NCI-H1048 (cell line): ENCODE results near the gene STIM1.

Experiments used
- DNase-seq: peaks from one replicate; lab custom pipeline; 2025; lab: John Stamatoyannopoulos, UW

STIM1 gene

DNA sequence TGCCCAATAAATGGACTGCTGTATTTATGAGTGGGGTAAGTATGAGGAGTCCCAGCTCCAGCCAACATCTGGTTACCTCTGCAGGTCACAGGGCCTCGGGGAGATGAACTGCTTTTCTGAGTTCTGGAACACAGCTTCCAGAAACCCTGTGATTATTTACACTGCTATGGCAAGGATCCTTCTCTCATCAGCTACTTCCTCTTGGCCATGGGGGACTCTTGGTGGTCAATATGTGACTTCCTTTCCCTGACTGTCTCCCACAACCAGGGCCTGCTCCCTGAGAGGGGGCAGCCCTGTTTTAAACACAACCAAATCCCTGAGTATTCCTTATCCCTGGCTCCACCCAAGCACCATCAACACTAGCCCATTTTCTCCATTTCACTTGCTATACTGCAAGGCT lies 24.7 kb upstream of the STIM1 start:
- no peak for DNase-seq

DNA sequence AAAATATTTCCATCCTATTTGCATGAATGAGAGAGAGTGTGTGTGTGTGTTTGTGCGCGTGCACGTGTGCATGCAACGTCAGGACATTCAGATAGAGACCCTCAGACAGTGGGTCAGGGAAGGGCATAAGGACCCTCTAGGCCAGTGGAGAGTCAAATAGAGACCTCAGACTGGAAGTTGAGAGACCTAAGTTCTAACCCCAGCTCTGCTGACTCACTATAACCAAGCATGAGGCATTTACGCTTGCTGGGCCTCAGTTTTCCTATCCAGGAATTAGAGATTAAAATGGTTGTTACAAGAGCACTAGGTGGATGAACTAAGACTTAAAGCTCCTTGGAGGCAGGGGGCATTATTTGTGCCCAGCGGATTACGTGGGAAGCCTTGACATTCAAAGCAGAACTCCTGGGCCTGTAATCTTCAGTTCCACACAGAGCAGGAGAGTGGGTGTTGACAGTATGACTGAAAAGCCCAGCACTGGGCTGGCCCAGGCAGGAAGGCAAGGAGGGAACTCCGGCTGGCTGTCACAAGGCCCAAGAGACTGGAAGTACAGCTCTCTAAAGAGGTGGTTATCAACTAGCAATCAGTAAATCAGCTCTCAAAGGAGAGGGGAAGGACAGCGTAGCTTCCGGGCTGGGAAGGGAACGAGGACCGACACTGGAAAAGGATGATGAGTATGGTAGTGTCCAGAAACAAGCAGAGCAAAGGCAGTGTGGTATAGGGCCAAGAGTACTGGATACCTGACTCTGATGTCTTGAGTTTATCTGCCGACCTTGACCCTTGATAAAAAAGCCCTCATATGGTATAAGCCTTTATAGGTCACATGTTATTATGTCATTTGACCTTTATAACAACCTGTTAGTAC lies 23.9 kb upstream of the STIM1 start:
- no peak for DNase-seq

DNA sequence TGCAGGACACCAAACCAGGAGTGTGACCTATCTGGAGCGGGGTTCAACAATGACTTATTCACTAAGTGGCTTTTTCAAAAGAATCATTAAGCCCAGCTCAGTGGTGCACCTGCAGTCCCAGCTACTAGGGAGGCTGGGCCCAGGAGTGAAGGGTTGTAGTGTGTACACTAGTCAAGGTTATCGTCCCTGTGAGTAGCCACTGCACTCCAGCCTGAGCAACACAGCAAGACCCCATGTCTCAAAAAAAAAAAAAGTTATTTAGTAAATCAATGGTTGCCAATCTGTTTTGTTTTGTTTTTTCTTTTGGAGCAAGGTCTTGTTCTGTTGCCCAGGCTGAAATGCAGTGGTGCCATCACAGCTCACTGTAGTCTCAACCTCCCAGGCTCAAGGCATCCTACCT lies 22.6 kb upstream of the STIM1 start:
- DNase-seq, result no peak

DNA sequence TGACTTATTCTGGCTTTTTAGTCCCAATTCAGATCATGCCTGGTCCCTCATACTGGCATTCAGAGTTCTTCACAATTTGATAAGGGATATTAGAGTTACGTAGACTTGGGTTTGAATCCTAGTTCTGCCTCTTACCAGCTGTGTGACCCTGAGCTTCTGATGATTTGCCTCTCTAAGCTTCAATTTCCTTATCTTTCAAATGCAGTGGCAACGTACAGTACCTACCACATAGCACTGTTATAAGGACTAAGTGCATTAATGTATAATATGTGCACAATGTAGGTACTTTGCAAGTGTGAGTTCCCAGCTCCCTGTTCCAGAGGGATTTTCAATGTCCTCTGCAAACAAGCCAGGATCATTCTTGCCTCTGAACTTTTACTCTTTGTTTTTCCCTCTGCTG lies 22.0 kb upstream of the STIM1 start:
- DNase-seq, result no peak

DNA sequence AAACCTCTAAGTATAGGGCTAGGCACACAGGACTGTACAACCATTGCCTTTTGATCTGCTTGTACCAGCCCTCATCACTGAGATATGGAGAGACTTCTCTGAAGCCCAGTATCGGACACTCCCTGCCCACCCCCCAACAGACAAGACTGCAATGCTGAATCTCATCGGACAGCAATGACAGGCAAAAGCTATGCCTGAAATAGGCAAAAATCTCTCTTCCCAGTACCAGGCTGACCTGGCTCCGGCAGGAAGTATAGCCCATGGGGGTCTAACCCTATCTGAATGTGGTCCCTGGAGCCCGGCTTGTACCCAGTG lies 21.2 kb upstream of the STIM1 start:
- DNase-seq, result no peak

DNA sequence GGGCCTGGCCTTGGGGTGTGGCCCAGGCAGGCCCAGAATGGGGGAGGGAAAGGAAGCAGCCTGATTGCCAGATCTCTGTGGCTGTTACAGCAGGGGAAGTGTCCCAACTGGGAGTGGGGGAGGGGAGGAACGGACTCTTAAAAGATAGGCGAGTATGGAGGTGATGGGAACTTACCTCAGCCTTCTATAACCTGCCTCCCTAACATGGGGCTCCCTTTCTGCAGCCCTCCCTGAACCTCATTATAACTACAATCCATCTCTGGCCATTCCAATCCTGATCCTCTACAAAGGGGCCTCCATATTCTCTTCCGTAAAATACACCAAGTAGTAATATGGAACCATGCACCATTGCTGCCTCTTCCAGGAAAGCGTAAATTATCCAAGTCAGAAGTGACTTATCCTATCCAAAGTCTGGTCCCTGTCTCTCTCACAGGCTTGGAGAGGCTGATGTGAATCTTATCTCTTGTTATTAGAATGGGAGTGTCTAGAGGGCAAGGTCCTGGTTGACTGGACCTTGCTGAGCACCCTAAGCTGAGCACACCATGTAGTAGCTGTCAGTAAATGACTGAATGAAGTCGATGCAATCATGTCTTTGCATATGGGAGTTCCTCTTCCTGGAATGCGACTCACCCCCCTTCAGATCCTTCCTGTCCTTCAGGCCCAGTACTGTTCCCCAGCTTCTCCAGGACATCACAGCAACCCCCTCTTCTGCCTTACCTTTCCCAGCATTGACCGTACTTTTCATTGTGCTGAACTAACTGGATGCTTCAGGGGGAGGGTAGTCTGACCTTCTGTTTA lies 20.6 kb upstream of the STIM1 start:
- no peak for DNase-seq

DNA sequence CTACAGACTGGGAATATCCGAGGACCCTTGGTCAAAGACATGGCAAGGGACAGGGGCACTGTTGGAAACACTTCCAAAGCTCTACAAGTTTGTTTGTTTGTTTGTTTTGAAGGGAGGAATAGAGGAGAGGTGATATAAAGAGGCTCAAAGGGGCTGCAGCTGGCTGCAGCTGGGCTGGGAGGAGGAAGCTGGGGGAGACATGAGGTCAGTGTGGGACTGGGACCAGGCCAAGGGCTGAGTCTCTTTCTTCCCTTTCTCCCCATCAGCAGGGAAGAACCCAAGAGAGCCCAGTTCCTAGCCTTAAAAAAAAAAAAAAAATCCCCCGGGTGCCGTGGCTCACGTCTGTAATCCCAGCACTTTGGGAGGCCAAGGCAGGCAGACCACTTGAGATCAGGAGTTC lies 19.7 kb upstream of the STIM1 start:
- no peak for DNase-seq

DNA sequence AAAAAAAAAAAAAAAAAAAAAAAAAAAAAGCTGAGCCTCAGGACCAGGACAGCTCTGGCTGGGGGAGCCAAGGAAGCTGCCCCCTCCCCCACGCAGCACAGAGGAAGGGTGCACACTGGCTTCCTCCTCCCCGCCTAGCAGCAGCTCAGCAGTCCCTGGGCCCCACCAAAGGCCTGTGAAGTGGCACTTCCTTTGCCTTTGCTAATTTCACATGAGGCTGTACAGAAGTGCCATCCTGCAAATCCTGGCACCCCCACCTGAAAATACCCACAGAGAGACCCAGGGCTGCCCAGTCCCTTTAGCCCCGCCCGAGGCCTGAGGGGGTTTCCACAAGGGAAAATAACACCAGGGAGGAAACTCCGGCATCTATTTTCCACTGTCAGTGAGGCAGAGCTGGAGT lies 18.6 kb upstream of the STIM1 start:
- no peak for DNase-seq

DNA sequence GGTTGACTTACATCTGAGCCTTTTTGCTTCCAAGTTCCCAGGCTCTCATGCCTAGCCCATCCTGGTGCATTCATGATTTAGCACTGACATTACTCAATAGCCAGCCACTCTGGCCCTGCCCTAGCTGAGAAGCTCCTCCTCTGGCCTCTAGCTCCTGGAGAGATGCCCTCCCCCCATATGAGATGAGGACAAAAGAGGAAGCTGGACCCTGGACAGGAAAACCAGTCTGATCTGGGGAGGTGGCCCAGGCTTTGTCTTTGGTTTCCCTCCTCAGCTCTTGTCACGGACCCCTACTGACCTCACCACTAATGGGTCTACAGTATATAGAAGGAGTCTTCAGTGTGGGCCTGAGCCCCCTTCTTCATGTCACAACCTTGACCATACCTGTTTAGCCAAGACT lies 17.7 kb upstream of the STIM1 start:
- no peak for DNase-seq

DNA sequence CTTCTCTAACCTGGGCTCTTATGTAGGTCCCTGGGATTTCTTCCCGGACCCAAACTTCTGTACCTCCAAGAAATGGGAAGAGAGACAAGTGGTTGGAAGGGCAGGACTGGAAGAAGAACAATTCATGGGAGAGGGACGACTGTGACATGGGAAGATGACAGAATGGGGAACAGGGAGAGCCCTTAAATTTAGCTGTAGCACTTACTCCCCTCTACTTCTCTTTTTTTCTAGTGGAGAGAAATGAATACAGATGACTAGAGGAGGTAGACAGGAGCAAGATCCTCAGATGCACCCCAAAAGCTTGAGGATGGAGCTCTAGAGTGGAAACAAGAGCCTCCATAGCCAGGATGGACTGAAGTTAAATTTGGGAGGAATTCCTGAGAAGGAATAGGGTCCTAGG lies 17.0 kb upstream of the STIM1 start:
- DNase-seq, result no peak

DNA sequence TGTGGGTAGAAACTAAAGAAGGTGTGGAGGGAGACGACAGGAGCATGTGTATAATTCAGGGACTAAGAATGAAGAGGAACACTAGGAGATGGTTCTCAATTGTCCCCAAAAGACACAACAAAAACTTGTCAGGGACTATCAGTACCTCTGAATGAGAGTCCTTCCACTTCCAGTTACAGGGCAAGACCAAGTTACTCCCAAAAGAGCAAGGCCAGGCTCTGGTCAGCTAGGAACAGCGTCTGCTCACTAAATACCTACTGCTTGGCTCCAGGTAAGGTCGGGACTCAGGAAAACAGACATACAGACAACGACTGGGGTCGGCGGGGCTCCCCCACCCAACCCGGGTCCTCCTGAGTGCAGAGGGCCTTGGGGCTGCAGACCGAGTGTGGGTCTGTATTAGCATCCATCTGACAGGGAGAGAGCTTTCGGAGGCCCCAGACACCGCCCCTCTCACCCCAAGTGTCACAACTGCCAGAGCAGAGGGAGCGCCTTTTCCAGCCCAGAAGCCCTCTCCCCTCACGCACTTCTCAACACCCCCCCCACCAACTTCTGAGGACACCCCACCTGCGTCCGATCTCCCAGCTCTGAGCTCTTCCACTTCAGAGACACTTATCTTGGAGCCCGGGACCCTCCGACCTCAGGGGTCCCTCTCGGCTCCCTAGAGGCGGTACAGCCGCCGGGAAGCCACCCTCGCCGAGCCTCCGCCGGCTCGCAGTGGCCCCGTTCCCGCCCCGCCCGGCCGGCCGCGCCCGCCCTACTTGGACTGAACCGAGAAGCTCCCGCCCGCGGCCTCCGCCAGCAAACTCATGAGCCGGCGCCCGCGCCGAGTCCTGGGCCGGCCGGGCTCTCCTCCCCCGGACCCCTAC lies 15.2 kb upstream of the STIM1 start:
- DNase-seq, result no peak

DNA sequence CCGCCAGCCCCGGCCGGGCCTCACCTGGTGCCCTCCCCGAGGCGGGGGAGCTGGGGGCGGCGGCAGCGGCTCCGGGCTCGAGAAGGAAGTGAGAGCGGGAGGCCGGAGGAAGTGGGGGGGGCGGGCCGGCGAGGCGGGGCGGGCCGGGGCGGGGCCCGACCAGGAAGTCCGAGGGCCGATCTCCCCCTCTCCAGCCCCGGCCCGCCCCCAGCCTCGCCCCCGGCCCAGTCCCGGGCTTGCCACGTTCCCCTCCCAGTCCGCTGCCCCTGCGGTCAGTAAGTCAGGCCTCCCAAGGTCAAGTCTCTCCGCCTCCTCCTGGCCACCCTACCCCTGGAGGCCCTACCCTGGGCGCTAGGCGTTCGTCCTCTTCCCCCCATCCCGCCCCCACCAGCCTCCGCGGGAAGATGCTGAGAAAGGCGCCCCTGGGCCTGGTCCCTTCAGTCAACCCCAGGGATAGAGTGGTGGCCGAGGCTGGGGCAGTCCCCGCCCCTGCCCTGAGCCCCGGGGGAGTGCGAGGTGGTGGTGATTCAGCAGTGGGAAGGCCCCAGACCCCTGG lies 14.5 kb upstream of the STIM1 start, which contains the start of gene RHOG:
Gene RHOG (minus strand): TSS at position 90 of the 556 bp plus-strand sequence. CDS start 12,821 bp downstream, outside the sequence.
- DNase-seq, result no peak

DNA sequence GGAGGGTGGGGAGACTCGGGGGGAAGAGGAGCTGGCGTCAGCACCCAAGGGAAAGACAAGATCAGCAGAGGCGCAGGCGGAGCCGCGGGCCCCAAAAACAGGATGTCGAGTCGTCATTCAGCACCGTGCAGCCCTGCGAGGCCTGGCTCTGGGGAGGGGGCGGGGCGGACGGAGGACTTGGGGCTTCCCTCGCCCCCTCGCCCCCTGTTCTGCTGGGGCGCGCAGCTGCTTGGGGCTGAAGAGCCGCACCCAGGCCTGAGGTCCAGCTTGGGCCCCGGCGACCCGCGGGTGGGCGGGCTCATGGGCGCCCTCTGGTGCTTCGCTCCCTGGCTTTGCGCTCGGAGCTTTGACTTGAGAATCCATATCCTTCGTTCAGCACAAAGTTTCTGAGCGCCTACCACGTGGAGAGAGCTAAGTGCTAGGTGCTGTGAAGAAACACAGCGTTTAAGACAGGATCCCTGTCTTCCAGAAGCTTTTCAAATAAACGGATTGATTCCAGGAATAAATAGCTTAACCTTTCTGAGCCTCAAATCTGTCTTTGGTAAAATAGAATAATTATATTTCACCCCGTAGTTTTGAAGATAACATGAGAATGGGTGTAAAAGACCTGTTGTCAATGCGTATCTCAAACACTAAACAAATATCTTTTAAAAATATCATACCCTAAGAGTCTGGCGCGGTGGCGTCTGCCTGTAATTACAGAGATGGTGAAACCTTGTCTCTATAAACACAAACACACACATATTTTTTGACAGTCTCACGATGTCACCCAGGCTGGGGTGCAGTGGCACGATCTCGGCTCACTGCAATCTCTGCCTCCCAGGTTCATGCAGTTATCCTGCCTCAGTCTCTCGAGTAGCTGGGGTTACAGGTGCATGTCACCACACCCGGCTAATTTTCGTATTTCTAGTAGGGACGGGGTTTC lies 13.8 kb upstream of the STIM1 start:
- no peak for DNase-seq

DNA sequence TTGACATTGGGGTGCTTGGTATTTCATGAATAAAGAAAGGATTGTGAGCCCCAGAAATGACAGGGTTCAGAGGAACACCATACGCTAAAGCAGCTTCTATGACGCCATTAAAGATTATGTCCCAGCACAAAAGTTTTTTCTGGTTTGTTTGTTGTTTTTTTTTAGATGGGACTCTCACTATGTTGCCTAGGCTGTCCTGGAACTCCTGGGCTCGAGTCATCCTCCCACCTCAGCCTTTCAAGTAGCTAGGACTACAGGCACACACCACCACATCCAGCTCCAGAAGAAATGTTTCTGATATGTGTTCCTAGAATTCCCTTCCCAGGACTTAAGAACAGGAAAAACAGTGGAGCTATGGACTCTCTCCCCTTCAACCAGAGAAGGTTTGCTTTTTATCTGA lies 12.1 kb upstream of the STIM1 start:
- DNase-seq, result no peak

DNA sequence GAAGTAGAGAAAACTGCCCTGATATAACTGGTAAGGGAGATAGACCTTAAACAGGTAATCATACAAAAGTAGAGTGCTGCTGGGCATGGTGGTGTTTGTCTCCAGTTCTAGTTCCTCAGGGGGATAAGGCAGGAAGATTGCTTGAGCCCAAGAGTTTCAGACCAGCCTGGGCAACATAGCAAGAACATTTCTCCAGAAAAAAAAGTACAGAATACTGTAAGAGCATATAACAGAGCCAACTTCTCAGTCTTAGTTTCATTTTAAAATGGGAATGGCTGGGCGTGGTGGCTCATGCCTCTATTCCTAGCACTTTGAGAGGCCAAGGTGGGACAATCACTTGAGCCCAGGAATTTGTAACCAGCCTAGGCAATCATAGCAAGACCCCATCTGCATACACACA lies 10.2 kb upstream of the STIM1 start:
- no peak for DNase-seq

DNA sequence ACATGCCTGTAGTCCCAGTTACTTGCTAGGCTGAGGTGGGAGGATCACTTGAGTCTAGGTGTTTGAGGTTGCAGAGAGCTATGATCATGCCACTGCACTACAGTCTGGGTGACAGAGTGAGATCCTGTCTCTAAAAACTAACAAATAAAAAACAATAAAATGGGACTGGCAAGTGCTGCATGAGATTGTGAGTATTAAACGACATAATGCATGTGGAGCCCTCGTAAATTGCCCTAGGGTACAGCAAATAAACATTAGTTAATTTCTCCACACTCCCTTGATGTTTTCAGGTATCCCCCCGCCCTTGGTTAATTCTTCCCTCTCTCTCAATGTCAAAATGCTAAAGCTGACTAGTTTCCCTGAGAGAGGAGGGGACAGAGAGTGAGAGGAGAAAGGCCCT lies 9.8 kb upstream of the STIM1 start:
- no peak for DNase-seq

DNA sequence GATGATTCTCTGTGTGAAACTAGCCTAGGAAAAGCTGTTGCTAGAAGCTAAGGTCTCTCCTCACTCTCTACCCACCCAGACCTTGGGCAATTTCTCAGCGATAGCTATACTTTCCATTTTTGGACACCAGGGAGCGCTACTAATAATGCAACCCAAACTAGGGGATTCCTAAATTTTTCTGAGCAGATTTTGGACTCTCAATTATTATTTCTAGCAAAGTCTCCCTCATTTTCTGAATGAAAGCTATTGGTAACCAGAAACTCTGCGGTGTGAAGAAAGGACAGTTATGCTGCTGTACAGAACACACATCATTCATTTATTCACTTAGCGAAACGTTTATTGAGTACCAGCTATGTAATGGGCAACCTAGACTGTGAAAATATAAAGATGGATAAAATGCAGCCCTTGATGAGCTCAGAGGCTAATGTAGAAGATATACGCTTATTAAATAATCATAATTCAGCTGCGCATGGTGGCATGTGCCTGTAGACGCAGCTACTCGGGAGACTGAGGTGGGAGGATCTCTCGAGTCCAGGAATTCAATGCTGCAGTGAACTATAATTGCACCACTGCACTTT lies 6.1 kb upstream of the STIM1 start:
- DNase-seq, result no peak

DNA sequence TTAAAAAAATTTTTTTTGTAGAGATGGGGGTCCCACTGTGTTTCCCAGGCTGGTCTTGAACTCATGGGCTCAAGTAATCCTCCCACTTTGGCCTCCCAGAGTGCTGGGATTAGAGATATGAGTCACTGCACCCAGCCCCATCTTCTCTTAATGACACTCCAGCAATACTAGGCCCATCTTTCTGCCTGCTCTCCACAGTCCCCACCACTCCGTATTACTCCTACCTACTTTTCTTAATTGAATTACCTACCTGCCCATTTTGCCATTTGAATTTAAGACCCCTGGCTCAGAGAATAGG lies 2.0 kb upstream of the STIM1 start:
- DNase-seq, result no peak

DNA sequence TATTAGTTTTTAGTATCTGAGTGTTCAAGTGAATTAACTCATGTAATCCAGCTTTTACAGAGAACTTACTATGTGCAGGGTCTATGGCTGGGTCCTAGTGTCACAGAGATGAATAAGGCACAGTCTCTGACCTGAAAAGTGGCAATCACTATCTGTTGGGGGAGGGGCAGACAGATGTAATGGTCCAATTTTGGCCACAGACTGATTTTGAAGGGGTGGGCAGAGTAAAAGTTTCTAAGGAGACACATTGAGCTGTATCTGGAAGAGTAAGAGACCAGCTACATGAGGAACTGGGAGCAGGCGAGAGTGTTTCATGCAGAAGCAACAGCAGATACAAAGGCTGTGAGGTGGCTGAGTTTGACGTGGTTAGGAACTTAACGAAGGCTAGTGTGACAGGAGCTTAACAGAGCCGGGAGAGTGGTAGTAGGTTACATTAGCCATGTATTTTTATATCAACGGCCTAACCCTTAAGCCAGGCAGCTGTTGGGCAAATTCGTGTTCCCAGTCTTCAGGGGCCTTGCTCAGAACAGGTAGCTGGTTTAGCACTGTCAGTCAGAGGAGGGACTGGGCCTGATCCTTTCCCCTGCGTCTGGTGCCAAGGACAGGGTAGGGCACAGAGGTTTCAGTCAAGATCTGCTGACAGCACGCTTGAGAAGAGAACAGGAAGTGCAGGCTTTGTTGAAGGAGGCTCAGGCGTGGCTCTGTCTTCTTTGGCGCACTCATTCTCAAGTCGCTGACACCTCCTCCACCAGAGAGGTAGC lies 1.4 kb upstream of the STIM1 start:
- no peak for DNase-seq

DNA sequence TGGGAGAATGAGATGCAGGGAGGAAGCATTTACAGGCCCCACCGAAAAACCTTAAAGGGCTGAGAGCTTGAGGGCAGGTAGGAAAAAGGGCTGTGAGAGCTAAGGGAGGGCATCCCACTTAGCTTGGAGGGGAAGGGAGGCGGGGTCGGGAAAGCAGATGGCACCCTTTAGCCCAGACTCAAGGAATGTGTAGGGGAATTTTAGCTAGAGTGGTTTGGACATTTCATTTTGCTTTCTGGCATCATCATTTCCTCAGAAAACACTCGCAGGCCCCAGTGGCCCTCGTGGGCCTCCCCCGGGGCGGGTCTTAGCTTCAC lies 846 bp upstream of the STIM1 start:
- no peak for DNase-seq
